Measurements from ENCODE around the gene TARS1.
"Not testable (repeated sequence)": the region's sequence is repeated elsewhere in the genome, so short reads cannot be mapped to it uniquely, and the experiment has no call there.

Gene TARS1

GRCh38 chr5:33501899-33502298 is 61.1 kb downstream of the TARS1 start:
- no peak for TF ChIP-seq CTCF (IDR thresholded peaks at IDR 0.05; ENCODE audit: control insufficient read depth, insufficient read depth, low read depth, low read length, missing control alignments)
- no peak overlapping the region for H3K4me3 ChIP-seq (ENCODE audit: control insufficient read depth, low read depth, low read length)
- no peak for DNase-seq (ENCODE audit: low read depth)

- TF ChIP-seq CTCF (IDR thresholded peaks at IDR 0.05; ENCODE audit: control insufficient read depth, insufficient read depth, low read depth, low read length, missing control alignments): no peak
- H3K4me3 ChIP-seq (ENCODE audit: control insufficient read depth, low read depth, low read length): no peak overlapping the region
- no peak for DNase-seq (ENCODE audit: low read depth)
Observed at GRCh38 chr5:33504570-33504969, 63.8 kb downstream of the TARS1 start.

GRCh38 chr5:33507426-33507825 is 66.7 kb downstream of the TARS1 start:
- no peak overlapping the region for H3K4me3 ChIP-seq (ENCODE audit: control insufficient read depth, low read depth, low read length)
- TF ChIP-seq CTCF (IDR thresholded peaks at IDR 0.05; ENCODE audit: control insufficient read depth, insufficient read depth, low read depth, low read length, missing control alignments): no peak
- no peak for DNase-seq (ENCODE audit: low read depth)

GRCh38 chr5:33509036-33509435 is 68.3 kb downstream of the TARS1 start:
- no peak for DNase-seq (ENCODE audit: low read depth)
- H3K4me3 ChIP-seq (ENCODE audit: control insufficient read depth, low read depth, low read length): no peak overlapping the region
- no peak for TF ChIP-seq CTCF (IDR thresholded peaks at IDR 0.05; ENCODE audit: control insufficient read depth, insufficient read depth, low read depth, low read length, missing control alignments)

GRCh38 chr5:33513462-33514185 is 72.9 kb downstream of the TARS1 start:
- no peak for TF ChIP-seq CTCF (IDR thresholded peaks at IDR 0.05; ENCODE audit: control insufficient read depth, insufficient read depth, low read depth, low read length, missing control alignments)
- H3K4me3 ChIP-seq (ENCODE audit: control insufficient read depth, low read depth, low read length): no peak overlapping the region
- no peak for DNase-seq (ENCODE audit: low read depth)

GRCh38 chr5:33515366-33515765 is 74.6 kb downstream of the TARS1 start:
- DNase-seq (ENCODE audit: low read depth); H3K4me3 ChIP-seq (ENCODE audit: control insufficient read depth, low read depth, low read length): not testable (repeated sequence)

GRCh38 chr5:33516421-33516820 is 75.7 kb downstream of the TARS1 start:
- TF ChIP-seq CTCF (IDR thresholded peaks at IDR 0.05; ENCODE audit: control insufficient read depth, insufficient read depth, low read depth, low read length, missing control alignments): no peak
- no peak for DNase-seq (ENCODE audit: low read depth)
- no peak overlapping the region for H3K4me3 ChIP-seq (ENCODE audit: control insufficient read depth, low read depth, low read length)
